GM19397 (cell line): ENCODE data around the gene AAK1.
A peak's percentile ranks its signal among the peaks of the same experiment; 100 is the strongest.
"Not testable (repeated sequence)": the region's sequence is repeated elsewhere in the genome, so short reads cannot be mapped to it uniquely, and the experiment has no call there.

Experiments
- ATAC-seq: cut with Tn5 transposase; IDR thresholded peaks from one replicate; pipeline ENCODE4 v1.9.1; 2021; ENCODE audit warnings: mild to moderate bottlenecking, moderate library complexity; ENCODE audit not compliant: unreplicated experiment

The AAK1 gene

DNA sequence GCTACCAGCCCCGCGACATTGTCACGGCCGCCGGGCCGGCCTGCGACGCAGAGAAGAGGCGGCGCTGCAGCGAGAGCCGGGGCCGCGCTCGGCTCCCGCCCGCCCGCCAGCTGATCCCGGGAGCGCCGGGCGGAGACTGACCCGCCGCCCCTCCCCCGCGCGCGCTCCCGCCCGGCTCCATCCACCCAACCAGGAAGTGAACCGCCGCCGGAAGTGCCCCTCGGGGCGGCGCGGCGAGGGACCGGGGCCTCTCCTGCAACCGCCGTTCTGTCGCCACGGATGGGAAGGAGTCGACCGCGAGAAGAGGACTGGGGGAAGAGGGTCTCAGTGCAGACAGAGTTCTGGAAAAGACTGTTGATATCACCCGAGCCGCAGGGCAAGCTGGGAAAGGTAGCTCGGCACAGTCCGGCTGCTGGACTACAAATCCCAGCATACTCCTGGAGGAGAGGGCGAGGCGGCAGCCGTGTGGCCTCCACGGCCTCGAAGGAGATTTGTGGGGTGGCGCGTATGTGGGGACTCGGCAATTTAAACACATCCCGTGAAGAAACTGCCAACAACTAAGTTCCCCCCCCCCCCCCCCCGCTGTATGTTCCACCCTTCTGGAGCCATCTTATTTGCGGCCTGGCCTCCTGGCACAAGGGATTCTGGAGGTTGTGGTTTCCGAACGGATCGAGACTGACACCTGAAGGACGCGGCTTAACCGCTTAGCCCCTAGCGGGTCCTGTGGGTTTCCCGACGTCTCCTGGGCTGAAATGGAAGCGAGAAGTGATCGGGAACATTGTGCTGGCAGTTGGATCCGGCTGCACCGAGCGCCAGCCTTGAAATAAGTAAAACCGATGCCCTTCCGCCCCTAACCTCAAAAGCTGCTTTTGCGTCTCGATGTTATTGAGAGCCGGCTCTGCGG is at the start of gene AAK1:
Gene AAK1, minus strand, starts transcription at position 138 of the 904 bp plus-strand sequence. CDS start 699 bp downstream, outside the sequence.
- peak; percentile 54 for ATAC-seq

DNA sequence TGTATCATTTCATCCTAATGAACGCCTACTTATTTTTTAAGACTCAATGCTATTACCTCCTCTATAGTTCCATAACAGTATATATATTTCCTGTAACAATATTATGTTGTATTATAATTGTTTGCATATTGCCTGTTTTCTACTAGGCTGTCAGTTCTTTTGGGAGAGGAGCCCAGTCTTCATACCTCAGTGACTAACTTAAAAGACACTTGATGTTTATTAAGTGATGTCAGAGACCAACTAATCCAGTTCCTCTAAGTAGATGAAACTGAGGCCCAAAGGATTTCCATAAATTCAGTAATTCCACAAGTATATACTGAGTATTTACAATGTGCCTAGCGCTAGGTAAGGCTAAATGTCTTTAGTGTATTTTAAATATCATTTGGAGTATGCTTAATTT is 48.9 kb upstream of the AAK1 start:
- no peak for ATAC-seq

DNA sequence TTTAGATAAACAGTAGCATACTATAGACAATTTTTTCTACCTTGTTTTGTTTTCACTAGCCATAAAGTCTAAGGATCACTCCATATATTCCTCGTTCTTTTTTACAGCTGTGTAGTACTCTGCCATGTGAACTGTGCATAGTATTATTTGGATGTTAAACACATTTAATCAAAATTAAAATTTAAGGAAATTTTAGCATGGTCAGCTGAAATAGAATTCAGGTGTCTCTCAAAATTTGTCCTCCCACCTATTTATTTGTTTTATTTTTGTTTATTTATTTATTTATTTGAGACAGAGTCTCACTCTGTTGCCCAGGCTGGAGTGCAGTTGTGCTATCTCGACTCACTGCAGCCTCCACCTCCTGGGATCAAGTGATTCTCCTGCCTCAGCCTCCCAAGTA is 46.4 kb upstream of the AAK1 start:
- no peak for ATAC-seq

DNA sequence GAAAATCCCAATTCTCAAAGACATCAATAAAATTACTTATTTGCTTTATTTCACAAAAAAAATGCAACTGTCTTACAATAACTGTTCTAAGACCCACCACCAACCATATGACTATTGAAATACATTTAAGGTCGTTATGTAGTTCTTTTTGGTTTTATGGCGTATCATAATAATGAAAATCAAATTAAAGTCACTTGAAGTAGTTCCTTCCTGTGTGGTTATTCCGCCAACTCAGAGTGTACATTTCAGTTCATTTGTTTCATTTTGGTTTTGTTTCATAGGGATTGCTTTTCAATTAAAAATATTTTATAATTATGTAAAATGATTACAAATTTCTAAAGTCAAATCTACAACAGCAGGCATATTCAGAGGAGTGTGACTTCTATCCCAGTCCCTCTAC is 45.9 kb upstream of the AAK1 start:
- ATAC-seq = no peak

DNA sequence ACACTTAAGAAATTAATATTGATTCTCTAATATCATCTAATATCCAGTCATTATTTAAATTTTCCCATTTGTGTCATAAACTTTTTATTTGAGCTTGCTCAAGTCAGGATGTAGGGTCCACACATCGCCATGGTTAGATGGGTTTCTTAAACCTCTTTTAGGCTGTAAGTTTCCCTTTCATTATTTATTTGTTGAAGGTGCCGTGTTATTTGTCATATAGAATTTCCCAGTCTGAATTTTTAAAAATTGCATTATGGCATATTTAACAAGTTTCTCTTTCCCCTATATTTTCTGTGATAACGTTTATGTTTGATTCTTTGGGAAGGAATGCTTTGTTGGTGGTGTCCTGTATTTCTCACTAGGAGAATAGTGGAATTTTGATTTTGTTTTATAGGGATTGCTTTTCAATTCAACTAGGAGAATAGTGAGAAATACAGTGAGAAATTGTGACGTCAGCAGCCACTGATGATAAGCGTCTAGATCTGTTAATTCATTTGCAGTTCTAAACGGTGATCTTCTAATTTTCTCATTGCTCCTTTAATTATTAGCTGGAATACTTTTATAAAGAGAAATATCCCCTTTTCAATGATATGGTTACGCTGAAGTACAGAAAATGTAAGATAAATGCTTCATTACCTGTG is 44.6 kb upstream of the AAK1 start:
- ATAC-seq = no peak

DNA sequence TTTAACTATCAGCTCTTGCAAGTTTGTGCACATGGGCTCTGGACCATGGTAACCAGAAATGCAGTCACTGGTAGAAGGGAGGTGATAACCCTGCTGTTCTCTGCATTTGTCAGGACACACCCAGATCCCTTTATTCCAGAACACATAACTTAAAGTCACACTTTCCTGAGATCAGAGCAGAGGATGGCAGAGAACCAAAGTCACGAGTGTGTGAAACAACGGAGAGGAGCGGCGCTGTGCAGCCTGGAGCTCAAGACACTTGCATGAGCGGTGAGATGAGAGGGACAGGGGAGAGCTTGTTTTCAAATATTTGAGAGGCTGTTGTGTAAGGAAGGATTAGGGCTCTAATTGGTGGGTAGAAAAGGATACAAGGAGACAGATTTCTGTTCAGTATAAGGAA is 43.3 kb upstream of the AAK1 start:
- no peak for ATAC-seq

DNA sequence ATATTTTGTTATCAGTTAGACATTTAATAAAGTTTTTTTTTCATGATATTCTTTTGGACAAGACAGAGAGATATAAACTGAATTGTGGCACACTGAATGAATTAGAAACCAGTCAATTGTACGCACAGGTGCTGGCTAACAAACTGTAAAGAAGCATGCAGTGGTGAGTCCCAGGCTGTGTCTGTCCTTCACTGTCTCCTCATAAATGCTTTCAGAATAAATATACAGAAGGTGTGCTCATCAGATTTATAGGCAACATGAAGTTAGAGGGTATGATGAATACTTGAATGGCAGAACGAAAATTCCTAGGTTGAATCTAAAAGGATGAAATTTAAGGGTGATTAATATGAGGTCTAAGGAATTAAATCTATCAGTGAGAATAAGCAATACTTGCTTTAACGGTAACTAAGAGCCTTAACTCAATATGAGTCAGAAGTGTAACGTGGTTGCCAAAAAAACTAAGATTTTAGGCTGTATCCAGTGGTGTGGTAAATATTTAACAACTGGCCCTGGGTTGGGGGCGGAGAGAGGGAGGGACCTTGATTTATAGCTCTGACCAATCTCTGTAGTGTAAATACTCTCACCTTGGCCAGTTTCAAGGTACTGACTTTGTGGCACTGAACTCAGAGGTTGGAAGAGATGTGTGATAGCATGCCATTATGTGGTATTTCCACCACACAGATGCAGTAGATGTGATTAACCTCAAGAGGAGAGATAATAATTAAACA is 41.9 kb upstream of the AAK1 start:
- no peak for ATAC-seq

DNA sequence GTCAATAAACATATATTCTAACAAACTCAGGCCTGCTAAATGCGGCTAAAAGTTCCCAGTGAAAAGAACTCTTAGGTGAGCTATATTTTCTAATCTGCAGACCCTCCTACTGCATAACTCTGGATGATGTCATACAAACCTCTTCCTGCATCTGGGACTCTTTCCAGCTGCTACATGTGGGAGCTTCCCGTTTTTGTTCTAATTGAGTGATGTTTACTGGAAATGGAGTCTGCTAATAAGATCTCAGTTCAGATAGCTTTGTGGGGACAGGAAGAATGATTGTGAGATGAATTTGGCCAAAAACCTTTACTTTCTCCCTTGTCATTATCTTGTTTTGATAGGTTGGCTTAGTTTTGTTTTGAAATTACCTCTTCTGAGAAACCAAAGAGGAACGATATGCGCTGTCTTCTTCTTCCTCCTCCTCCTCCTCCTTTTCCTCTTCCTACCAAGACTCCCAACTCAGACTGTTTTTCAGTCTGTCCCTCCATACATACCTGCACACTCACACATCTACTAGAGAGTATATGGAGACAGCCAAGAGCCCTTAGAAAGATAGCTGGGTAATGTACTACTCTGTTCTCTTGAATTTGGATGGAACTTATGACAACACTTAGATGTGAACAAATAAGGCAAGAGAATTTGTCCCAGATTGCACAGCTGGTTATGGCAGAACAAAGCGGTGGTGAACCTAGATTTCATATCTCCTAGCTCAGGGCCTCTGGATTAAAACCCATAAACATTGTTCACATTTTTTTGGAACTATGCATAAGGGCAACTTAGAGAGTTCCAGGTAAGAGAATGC is 39.8 kb upstream of the AAK1 start:
- ATAC-seq = no peak

DNA sequence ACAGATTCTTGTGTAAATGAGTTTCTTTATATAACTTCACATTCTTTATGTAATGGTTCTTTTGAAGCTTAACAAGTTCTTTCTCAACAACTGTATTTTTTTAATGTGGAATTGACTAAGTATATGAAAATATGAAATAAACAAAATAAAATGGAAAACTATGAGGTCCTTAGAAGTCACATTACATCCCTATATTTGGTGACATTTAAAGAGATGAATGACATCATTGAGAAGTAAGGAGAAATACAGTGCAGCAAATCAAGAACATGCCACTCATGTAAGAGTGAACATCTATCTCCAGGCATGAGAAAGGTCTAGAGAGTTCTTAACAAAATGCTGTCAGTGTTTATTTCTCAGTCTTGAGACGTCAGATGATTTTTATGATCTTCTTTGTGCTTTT is 39.0 kb upstream of the AAK1 start:
- ATAC-seq = no peak

DNA sequence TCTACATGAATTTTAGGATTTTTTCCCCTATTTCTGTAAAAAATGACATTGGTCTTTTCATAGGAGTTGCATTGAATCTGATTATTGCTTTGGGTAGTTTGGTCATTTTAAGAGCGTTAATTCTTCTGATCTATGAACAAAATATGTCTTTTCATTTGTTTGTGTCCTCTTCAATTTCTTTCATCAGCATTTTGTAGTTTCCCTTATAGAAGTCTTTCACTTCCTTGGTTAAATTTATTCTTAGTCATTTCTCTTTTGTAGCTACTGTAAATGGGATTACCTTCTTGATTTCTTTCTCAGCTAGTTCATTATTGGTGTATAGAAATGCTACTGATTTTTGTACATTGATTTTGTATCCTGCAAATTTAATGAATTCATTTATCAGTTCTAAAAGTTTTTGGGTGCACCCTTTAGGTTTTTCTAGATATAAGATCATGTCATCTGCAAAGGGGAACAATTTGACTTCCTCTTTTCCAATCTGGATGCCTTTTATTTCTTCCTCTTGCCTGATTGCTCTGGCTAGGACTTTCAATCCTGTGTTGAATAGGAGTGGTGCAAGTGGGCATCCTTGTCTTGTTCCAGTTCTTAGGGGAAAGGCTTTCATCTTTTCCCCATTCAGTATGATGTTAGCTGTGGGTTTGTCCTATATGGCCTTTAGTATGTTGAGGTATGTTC is 36.6 kb upstream of the AAK1 start:
- no peak for ATAC-seq

DNA sequence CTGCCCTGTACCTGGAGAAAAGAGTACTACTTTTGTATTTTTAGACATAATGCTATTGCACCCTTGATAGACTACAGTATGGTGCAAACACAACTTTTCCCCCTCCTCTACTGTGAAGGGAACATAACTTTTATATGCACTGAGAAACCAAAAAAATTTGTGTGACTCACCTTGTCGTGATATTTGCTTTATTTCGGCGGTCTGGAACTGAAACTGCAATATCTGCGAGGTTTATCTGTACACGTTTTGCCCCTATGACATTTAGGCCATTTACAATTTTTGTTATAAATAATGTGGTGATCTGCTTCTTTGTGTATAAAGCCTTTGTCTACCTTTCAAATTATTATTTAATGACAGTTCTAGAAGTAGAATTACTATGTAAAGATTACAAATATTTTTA is 34.4 kb upstream of the AAK1 start:
- ATAC-seq = no peak

DNA sequence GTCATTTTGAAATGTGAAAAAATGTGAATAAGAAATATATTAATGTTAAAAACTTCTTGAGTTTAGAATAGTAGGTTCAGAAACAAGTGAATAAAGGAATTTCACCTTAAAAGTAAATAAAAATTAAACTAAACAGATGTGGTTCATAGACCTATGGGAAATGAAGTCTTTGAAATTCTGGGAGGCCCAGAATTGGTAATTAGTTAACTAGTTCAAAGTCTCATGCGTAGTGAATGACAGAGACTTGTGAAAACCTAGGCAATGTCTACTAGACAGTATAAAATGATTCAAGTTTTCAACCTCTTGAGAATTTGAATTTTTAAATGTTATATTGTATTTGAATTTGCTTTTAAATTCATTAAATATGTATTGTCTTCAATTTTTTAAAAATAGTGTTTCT is 32.6 kb upstream of the AAK1 start:
- ATAC-seq = no peak

DNA sequence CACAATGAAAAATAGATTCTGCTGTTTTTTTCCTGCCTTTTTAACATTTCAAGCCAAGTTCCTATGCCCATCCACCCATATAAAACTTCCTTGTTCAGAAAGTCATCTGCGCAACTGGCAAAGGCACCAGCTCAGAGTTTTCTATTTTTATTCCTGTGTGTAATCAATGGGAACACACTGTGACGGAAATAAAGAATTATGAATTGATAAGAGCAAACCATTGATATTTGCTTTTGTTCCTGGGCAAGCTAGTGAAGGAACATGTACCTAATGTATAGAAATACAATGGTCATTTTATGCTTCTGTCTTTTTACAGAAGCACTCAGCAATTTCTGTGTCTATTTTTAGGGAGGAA is 30.8 kb upstream of the AAK1 start:
- no peak for ATAC-seq

DNA sequence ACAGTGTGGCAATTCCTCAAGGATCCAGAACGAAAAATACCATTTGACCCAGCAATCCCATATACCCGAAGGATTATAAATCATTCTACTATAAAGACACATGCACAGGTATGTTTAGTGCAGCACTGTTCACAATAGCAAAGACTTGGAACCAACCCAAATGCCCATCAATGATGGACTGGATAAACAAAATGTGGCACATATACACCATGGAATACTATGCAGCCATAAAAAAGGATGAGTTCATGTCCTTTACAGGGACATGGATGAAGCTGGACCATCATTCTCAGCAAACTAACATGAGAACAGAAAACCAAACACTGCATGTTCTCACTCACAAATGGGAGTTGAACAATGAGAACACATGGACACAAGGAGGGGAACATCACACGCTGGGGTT is 29.6 kb upstream of the AAK1 start:
- ATAC-seq = not testable (repeated sequence)

DNA sequence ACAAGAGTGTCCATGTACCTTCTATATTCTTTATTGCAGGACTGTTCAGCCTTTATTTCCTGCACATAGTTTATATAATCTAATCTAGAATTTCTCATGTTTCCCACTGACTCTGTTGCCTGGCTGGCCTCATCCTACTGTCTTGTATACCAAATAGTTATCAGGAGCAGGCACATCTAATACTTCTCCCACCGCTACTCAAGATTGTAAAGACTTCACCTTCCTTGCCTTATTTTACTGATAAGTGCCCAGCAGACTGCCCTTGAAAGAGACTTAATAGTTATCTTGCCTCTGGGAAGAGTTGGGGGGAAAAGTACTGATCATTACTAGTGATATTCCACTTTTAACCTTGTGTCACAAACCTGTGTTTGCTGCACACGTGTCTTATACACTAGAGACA is 26.1 kb upstream of the AAK1 start:
- no peak for ATAC-seq

DNA sequence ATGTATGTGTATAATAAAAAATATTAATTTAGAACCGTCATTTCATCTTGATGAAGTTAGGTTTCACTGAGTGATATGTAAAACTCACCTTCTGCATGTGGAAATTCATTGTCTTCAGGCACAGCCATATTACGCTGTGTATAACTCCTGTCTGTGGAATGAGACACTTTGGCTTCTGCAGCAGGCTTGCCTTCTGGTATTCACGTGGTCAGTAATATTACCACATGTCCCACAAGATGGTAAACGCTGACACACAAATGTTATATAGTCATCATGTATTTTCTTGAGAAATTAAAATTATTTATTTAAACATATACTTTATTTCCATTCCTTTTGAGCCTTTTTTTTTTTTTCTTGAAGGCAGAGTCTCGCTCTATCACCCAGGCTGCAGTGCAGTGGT is 25.1 kb upstream of the AAK1 start:
- no peak for ATAC-seq

DNA sequence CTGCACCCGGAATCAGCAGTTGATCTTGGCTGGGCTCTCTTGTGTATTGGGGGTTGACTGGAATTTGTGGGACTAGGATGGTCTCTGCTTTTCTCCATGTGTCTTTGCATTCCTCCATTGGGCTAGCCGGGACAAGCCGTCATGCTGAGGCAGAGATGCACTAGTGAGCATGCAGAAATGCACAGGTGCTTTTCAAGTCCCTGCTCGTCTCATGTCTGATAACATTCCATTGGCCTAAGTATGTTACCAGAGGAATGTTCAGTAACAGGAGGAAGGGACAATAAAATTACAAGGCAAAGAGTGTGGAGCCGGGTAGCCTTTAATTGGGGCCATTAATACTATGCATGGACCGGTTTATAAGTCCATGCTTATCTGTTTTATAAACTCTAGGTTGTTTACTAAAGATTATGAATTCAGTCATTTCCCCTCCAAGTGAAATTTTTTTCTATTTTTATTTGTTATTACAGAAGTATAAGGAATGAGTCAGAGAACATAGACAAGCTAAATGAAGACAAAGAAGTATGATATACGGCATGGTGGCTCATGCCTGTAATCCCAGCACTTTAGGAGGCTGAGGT is 24.4 kb upstream of the AAK1 start:
- no peak for ATAC-seq

DNA sequence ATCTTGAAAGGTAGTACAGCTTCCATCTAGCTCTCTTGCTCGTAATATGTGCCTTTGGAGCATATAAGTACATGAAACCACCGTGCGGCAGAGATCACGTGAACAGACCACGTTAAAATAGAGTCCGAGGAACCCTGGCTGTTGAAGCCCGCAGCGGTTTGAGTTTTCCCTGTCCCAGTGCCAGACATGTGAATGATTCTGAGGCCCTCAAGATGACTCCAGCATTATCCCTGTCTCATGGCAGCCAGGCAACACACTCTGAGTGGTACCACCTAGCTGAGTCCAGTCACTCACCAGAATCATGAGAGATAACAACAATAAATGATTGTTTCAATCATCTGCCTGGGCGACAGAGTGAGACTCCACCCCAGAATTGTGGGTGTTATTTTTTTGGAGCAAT is 21.6 kb upstream of the AAK1 start:
- no peak for ATAC-seq

DNA sequence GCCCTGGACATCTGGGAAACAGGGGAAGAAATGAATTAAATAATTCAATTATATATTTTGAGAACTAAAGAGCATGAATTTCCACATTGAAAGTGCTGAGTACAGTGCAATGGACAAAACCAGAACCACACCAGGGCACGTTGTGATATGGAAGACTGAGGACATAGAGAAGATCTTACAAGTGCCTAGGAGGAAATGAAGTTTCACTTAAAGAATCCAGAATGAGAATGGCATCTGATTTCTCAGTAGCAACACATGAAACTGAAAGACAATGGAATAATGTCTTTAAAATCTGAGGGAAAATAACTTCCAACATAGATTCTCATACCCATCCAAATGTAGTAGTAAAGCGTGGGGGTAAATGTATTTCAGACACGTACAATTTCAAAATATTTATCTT is 20.3 kb upstream of the AAK1 start:
- ATAC-seq = no peak

DNA sequence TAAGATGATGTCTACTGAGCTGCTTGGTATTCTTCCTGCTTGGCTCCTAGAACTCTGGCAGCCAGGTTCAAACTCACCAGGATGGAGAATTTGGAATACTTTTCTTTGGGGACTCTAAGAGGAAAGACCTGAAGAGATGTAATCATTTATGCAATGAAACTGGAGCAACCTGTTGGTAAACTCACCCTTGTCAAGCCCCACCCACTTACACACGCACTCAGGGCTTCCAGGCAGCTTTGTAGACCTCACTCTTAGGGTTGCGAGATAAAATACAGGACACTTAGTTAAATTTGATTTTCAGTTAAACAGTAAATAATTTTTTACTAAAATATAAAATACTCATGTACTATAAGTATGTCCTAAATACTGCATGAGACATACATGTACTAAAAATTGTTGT is 19.0 kb upstream of the AAK1 start:
- ATAC-seq = not testable (repeated sequence)
